ENCODE data around the gene P2RX4. TPM values are rescaled to one million over a fixed set of nuclear protein-coding genes. Genes with fewer than 3 reads are reported as not detected.
A peak's percentile ranks its signal among the peaks of the same experiment; 100 is the strongest.

Gene P2RX4
- total RNA-seq, 1 donor from 2014 or later: 55.8 TPM

GRCh38 chr12:121166356-121166755, 43.6 kb upstream of the P2RX4 start:
- Histone ChIP-seq H3K4me3 (no peak overlapping the region), H3K27me3 (no peaks in the 10 kb centered on the region), H3K36me3 (peaks cover 19% of the 10 kb centered on the region), H3K27ac (no peak overlapping the region), H3K4me1 (no peaks in the 10 kb centered on the region), H3K9me3 (no peaks in the 10 kb centered on the region)
- DNase-seq: no peak
- intact Hi-C loops (cut with DNase I): no loop called here
- no peak for ATAC-seq
- no peak for TF ChIP-seq CTCF (IDR thresholded peaks at IDR 0.05)

- TF ChIP-seq CTCF (IDR thresholded peaks at IDR 0.05): no peak
- Histone ChIP-seq H3K27ac (no peak overlapping the region), H3K9me3 (no peaks in the 10 kb centered on the region), H3K4me1 (no peaks in the 10 kb centered on the region), H3K4me3 (no peak overlapping the region), H3K36me3 (peaks cover 17% of the 10 kb centered on the region), H3K27me3 (no peaks in the 10 kb centered on the region)
- intact Hi-C loops (cut with DNase I): no loop called here
- peak; percentile 62 for ATAC-seq
- DNase-seq: no peak
These were observed 42.6 kb upstream of the P2RX4 start for GRCh38 chr12:121167232-121167820.

- intact Hi-C loops (cut with DNase I): no loop called here
- H3K9me3 ChIP-seq: no peaks in the 10 kb centered on the region
- no peaks in the 10 kb centered on the region for H3K4me1 ChIP-seq
- no peak for TF ChIP-seq CTCF (IDR thresholded peaks at IDR 0.05)
- no peak for ATAC-seq
- no peak overlapping the region for H3K4me3 ChIP-seq
- no peak for DNase-seq
- H3K27ac ChIP-seq: no peak overlapping the region
- H3K36me3 ChIP-seq: peaks cover 14% of the 10 kb centered on the region
- H3K27me3 ChIP-seq: no peaks in the 10 kb centered on the region
These were observed 42.0 kb upstream of the P2RX4 start for GRCh38 chr12:121167951-121168350.

GRCh38 chr12:121170151-121170550, 39.8 kb upstream of the P2RX4 start:
- Histone ChIP-seq H3K9me3 (no peaks in the 10 kb centered on the region), H3K4me1 (no peaks in the 10 kb centered on the region), H3K27ac (no peak overlapping the region), H3K4me3 (no peak overlapping the region), H3K36me3 (peaks cover 14% of the 10 kb centered on the region), H3K27me3 (no peaks in the 10 kb centered on the region)
- ATAC-seq (no peak), DNase-seq (no peak)
- no peak for TF ChIP-seq CTCF (IDR thresholded peaks at IDR 0.05)
- intact Hi-C loops (cut with DNase I): no loop called here

- ATAC-seq (no peak), DNase-seq (no peak)
- intact Hi-C loops (cut with DNase I): no loop called here
These were observed 39.2 kb upstream of the P2RX4 start for GRCh38 chr12:121170611-121171260.

More at GRCh38 chr12:121170611-121171260, 39.2 kb upstream of the P2RX4 start:
- Histone ChIP-seq H3K27me3 (no peaks in the 10 kb centered on the region), H3K36me3 (peaks cover 14% of the 10 kb centered on the region), H3K9me3 (no peaks in the 10 kb centered on the region), H3K4me3 (no peak overlapping the region), H3K27ac (no peak overlapping the region), H3K4me1 (no peaks in the 10 kb centered on the region)
- no peak for TF ChIP-seq CTCF (IDR thresholded peaks at IDR 0.05)
